ENCODE data around the gene SPIB.

SPIB gene

GRCh38 chr19:50418176-50419021 lies at the start of gene SPIB:
Gene SPIB (plus strand): TSS chr19:50418938. CDS start chr19:50418963, 25 bp downstream.
- no peak for DNase-seq (ENCODE audit: low read depth in 1 of 2, low spot score in 1 of 2)
- in situ Hi-C loops (cut with HindIII; ENCODE audit: low pct_unique_long_range_greater_than_20kb, low sequenced_read_pairs), result no loop called here
- TF ChIP-seq JUND (IDR thresholded peaks at IDR 0.05; ENCODE audit: low read depth), result no peak

- in situ Hi-C loops (cut with HindIII; ENCODE audit: low pct_unique_long_range_greater_than_20kb, low sequenced_read_pairs), result no loop called here
- no peak for TF ChIP-seq JUND (IDR thresholded peaks at IDR 0.05; ENCODE audit: low read depth)
These were observed 46.7 kb upstream of the SPIB start for GRCh38 chr19:50371914-50372475.

DNA sequence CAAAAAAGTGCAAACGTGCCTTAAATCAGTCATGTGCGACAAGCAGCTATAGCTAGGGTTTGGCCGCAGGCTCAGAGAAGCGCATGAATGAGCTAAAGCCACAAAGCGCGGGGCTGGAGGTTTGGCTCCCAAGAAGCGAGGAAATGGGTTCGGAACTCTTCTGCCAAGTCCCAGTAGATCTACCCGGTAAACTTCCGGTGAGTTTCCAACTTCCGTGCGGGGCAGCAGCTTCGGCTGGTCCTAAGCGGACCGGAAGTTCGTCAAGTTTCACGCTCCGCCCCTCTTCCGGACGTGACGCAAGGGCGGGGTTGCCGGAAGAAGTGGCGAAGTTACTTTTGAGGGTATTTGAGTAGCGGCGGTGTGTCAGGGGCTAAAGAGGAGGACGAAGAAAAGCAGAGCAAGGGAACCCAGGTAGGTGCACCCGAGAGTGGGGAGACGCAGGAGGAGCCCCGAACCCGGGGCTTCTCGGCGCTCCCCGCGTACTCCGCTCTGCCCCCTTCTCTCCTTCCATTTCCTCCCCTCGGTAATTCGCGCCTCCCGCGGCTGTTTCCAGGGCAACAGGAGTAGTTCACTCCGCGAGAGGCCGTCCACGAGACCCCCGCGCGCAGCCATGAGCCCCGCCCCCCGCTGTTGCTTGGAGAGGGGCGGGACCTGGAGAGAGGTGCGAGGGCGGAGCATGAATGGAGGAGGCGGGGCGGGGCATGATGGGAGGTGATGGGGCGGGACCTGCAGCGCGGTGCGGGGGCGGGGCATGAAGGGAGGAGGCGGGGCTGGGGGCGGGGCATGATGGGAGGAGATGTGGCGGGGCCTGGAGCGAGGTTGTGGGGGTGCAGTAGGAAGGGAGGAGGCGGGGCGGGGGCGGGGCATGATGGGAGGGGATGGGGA lies 42.3 kb upstream of the SPIB start, which contains the start of gene NR1H2:
NR1H2 (plus strand) TSS at position 292 of the 885 bp plus-strand sequence. CDS start 1,149 bp downstream, outside the sequence.
- no peak for TF ChIP-seq JUND (IDR thresholded peaks at IDR 0.05; ENCODE audit: low read depth)
- peak; percentile 71 to 97 for DNase-seq (ENCODE audit: low read depth in 1 of 2, low spot score in 1 of 2)
- in situ Hi-C loops (cut with HindIII; ENCODE audit: low pct_unique_long_range_greater_than_20kb, low sequenced_read_pairs), result no loop called here

More at GRCh38 chr19:50371914-50372475, 46.7 kb upstream of the SPIB start:
- no peak for DNase-seq (ENCODE audit: low read depth in 1 of 2, low spot score in 1 of 2)

DNA sequence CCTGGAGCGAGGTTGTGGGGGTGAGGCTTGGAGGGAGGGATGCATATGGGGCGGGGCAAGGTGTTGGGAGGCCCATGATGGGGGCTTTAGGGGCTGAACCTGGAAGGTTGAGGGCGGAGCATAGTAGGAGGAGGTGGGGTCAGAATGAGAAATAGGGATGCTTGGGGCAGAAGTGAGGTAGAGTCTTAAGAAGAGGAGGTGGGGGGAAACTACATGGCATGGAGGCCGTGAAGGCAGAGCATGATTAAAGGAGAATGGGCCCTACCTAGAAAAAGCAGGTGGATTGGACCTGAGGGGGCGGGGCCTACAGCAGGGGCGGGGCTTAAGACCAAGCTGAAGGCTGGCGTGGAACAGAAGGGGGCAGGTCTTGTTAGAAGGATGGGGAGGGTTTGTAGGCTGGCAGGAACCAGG lies 41.7 kb upstream of the SPIB start:
- in situ Hi-C loops (cut with HindIII; ENCODE audit: low pct_unique_long_range_greater_than_20kb, low sequenced_read_pairs), result no loop called here
- no peak for DNase-seq (ENCODE audit: low read depth in 1 of 2, low spot score in 1 of 2)
- no peak for TF ChIP-seq JUND (IDR thresholded peaks at IDR 0.05; ENCODE audit: low read depth)

DNA sequence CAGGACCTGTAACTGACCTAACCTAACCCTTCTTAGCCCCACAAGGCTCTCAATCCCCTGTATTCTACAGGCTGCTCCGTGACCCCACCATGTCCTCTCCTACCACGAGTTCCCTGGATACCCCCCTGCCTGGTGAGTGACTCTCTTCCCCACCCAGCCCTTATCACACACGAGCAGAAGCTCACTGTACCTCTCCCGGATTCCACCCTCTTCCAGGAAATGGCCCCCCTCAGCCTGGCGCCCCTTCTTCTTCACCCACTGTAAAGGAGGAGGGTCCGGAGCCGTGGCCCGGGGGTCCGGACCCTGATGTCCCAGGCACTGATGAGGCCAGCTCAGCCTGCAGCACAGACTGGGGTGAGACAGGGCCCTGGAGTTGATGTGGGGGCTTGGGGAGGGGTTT lies 41.2 kb upstream of the SPIB start:
- in situ Hi-C loops (cut with HindIII; ENCODE audit: low pct_unique_long_range_greater_than_20kb, low sequenced_read_pairs), result no loop called here
- no peak for TF ChIP-seq JUND (IDR thresholded peaks at IDR 0.05; ENCODE audit: low read depth)
- DNase-seq (ENCODE audit: low read depth in 1 of 2, low spot score in 1 of 2), result no peak

GRCh38 chr19:50378169-50378862 lies 40.4 kb upstream of the SPIB start:
- DNase-seq (ENCODE audit: low read depth in 1 of 2, low spot score in 1 of 2), result no peak
- in situ Hi-C loops (cut with HindIII; ENCODE audit: low pct_unique_long_range_greater_than_20kb, low sequenced_read_pairs), result no loop called here
- no peak for TF ChIP-seq JUND (IDR thresholded peaks at IDR 0.05; ENCODE audit: low read depth)

- in situ Hi-C loops (cut with HindIII; ENCODE audit: low pct_unique_long_range_greater_than_20kb, low sequenced_read_pairs), result no loop called here
- no peak for TF ChIP-seq JUND (IDR thresholded peaks at IDR 0.05; ENCODE audit: low read depth)
These were observed 39.9 kb upstream of the SPIB start for GRCh38 chr19:50378863-50379236.

GRCh38 chr19:50379602-50380001 lies 39.1 kb upstream of the SPIB start:
- no peak for TF ChIP-seq JUND (IDR thresholded peaks at IDR 0.05; ENCODE audit: low read depth)
- no peak for DNase-seq (ENCODE audit: low read depth in 1 of 2, low spot score in 1 of 2)
- in situ Hi-C loops (cut with HindIII; ENCODE audit: low pct_unique_long_range_greater_than_20kb, low sequenced_read_pairs), result no loop called here

More at GRCh38 chr19:50378863-50379236, 39.9 kb upstream of the SPIB start:
- DNase-seq (ENCODE audit: low read depth in 1 of 2, low spot score in 1 of 2), result no peak

- DNase-seq (ENCODE audit: low read depth in 1 of 2, low spot score in 1 of 2), result no peak
These were observed 38.6 kb upstream of the SPIB start for GRCh38 chr19:50380137-50380536.

DNA sequence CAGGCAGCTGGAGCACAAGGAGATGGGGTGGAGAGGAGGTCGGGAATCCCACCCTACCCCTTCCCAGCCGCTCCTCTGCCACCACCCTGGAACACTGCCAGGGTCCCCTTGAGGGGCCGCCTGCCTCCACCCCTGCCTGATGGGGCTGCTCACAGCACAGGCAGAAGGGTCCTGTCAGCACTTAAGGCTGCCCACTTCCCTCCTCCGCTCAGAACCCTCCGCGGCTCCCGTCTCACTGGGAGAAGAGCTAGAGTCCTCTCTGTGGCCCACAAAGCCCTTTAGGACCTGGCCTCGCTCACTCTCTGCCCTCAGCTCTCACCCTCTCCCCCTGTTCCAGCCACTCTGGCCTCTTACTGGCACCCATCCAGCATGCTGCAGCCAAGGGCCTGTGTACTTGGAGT lies 38.0 kb upstream of the SPIB start:
- no peak for DNase-seq (ENCODE audit: low read depth in 1 of 2, low spot score in 1 of 2)
- no peak for TF ChIP-seq JUND (IDR thresholded peaks at IDR 0.05; ENCODE audit: low read depth)
- in situ Hi-C loops (cut with HindIII; ENCODE audit: low pct_unique_long_range_greater_than_20kb, low sequenced_read_pairs), result no loop called here

More at GRCh38 chr19:50380137-50380536, 38.6 kb upstream of the SPIB start:
- in situ Hi-C loops (cut with HindIII; ENCODE audit: low pct_unique_long_range_greater_than_20kb, low sequenced_read_pairs), result no loop called here
- no peak for TF ChIP-seq JUND (IDR thresholded peaks at IDR 0.05; ENCODE audit: low read depth)

GRCh38 chr19:50381881-50382729 lies 36.6 kb upstream of the SPIB start:
- no peak for DNase-seq (ENCODE audit: low read depth in 1 of 2, low spot score in 1 of 2)
- in situ Hi-C loops (cut with HindIII; ENCODE audit: low pct_unique_long_range_greater_than_20kb, low sequenced_read_pairs), result no loop called here
- no peak for TF ChIP-seq JUND (IDR thresholded peaks at IDR 0.05; ENCODE audit: low read depth)

Data from T47D (cell line).